Esophagus squamous epithelium (tissue), 4 donors: ENCODE measurements around the gene TNIK.

ENCODE experiments used
- POLR2A ChIP-seq, 4 donors: fragments of 450-650 bp; IDR thresholded peaks; one replicate each; pipeline ENCODE4 v1.6.1; 2017; ENCODE audit warnings: antibody characterized with exemption in 4 of 4, mild to moderate bottlenecking in 4 of 4, moderate library complexity in 3 of 4
- TF ChIP-seq, protein P1 (sequence below), 6 experiments: fragments of 450-650 bp in 4 of 6; fragments of 200-600 bp in 2 of 6; sonication (generic) in 2 of 6; IDR thresholded peaks; one replicate each; pipeline ENCODE4 v1.5.1; 2016 to 2019; ENCODE audit warnings: antibody characterized with exemption in 6 of 6, mild to moderate bottlenecking in 4 of 6, moderate library complexity in 4 of 6

DNA sequence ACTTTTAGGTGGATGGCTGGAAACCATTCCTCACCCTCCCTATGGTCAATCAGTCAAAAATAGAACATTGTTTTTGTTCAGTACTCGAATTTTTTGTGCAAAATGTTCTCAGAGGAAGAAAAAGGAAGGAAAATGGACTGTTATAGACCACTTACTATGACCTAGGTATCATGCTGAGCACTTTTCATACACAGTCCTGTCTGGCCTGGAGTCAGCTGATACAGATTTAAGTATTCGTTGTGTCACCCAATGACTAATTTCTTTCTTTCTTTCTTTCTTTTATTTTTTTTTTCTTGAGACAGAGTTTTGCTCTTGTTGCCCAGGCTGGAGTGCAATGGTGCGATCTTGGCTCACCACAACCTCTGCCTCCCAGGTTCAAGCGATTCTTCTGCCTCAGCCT, 29.1 kb upstream of the TNIK start:
- TF ChIP-seq POLR2A (IDR thresholded peaks at IDR 0.05), result no peak
- TF ChIP-seq, protein P1, sequence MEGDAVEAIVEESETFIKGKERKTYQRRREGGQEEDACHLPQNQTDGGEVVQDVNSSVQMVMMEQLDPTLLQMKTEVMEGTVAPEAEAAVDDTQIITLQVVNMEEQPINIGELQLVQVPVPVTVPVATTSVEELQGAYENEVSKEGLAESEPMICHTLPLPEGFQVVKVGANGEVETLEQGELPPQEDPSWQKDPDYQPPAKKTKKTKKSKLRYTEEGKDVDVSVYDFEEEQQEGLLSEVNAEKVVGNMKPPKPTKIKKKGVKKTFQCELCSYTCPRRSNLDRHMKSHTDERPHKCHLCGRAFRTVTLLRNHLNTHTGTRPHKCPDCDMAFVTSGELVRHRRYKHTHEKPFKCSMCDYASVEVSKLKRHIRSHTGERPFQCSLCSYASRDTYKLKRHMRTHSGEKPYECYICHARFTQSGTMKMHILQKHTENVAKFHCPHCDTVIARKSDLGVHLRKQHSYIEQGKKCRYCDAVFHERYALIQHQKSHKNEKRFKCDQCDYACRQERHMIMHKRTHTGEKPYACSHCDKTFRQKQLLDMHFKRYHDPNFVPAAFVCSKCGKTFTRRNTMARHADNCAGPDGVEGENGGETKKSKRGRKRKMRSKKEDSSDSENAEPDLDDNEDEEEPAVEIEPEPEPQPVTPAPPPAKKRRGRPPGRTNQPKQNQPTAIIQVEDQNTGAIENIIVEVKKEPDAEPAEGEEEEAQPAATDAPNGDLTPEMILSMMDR (IDR thresholded peaks at IDR 0.05), result no peak
